Mesenchymal stem cell (in vitro differentiated cells and primary cell): ENCODE measurements around the gene STIMATE.

ENCODE experiments used
- DNase-seq: peaks from one replicate; pipeline ENCODE4 v3.0.0-alpha.2; 2013
- H2AFZ ChIP-seq: one replicate; pipeline ENCODE4 v1.6.1; 2013; ENCODE audit warnings: low read depth, mild to moderate bottlenecking, control low read depth, inconsistent platforms, low read length, moderate library complexity
- H2AK5ac ChIP-seq: 2 replicates; pipeline ENCODE4 v1.6.1; 2013; ENCODE audit warnings: low read length, moderate library complexity, mild to moderate bottlenecking, inconsistent platforms; ENCODE audit not compliant: severe bottlenecking
- H2BK120ac ChIP-seq: one replicate; pipeline ENCODE4 v1.6.1; 2013; ENCODE audit warnings: low read depth, mild to moderate bottlenecking, inconsistent platforms, low read length, moderate library complexity
- H2BK12ac ChIP-seq, 2 experiments: one replicate each; pipeline ENCODE4 v1.6.1; 2013; ENCODE audit warnings: inconsistent platforms in 2 of 2, low read length in 2 of 2, mild to moderate bottlenecking in 2 of 2, moderate library complexity in 2 of 2, control low read depth in 1 of 2
- H2BK15ac ChIP-seq: one replicate; pipeline ENCODE4 v1.6.1; 2013; ENCODE audit warnings: mild to moderate bottlenecking, low read depth, inconsistent platforms; ENCODE audit not compliant: poor library complexity, severe bottlenecking
- H2BK5ac ChIP-seq: 2 replicates; pipeline ENCODE4 v1.6.1; 2013; ENCODE audit warnings: low read depth, mild to moderate bottlenecking, low read length, control low read depth, inconsistent platforms; ENCODE audit not compliant: poor library complexity, severe bottlenecking
- H3K14ac ChIP-seq, 2 experiments: one replicate each; pipeline ENCODE4 v1.6.1; 2013; ENCODE audit warnings: inconsistent platforms in 2 of 2, low read length in 2 of 2, control low read depth in 1 of 2, mild to moderate bottlenecking in 1 of 2, moderate library complexity in 1 of 2
- H3K18ac ChIP-seq, 2 experiments: one replicate each; pipeline ENCODE4 v1.6.1; 2013; ENCODE audit warnings: inconsistent platforms in 2 of 2, low read length in 2 of 2, control low read depth in 1 of 2, low read depth in 1 of 2, mild to moderate bottlenecking in 1 of 2
- H3K23ac ChIP-seq, 2 experiments: one replicate each; pipeline ENCODE4 v1.6.1; 2013; ENCODE audit warnings: inconsistent platforms in 2 of 2, low read length in 2 of 2, mild to moderate bottlenecking in 2 of 2, moderate library complexity in 2 of 2, control low read depth in 1 of 2
- H3K27ac ChIP-seq: 2 replicates; pipeline ENCODE4 v1.5.1; 2013; ENCODE audit warnings: mild to moderate bottlenecking, moderate library complexity, low read length, control low read depth, inconsistent platforms; ENCODE audit not compliant: poor library complexity, severe bottlenecking
- H3K27me3 ChIP-seq, 2 experiments: 2 replicates each; pipeline versions ENCODE4 v1.6.1 to v1.7.0; 2013; ENCODE audit warnings: low read length in 2 of 2, mild to moderate bottlenecking in 2 of 2, moderate library complexity in 2 of 2, control low read depth in 1 of 2, inconsistent platforms in 1 of 2; ENCODE audit not compliant: control insufficient read depth in 1 of 2, insufficient read depth in 1 of 2
- H3K36me3 ChIP-seq, 2 experiments: 2 replicates each; pipeline versions ENCODE4 v1.6.1 to v1.7.0; 2013; ENCODE audit warnings: low read length in 2 of 2, control low read depth in 1 of 2, inconsistent platforms in 1 of 2, low read depth in 1 of 2, mild to moderate bottlenecking in 1 of 2; ENCODE audit not compliant: insufficient read depth in 2 of 2, control insufficient read depth in 1 of 2
- H3K4ac ChIP-seq, 2 experiments: one replicate each; pipeline ENCODE4 v1.6.1; 2013; ENCODE audit warnings: inconsistent platforms in 2 of 2, low read length in 2 of 2, mild to moderate bottlenecking in 2 of 2, moderate library complexity in 2 of 2, control low read depth in 1 of 2, low read depth in 1 of 2
- H3K4me1 ChIP-seq: 2 replicates; pipeline ENCODE4 v1.6.1; 2013; ENCODE audit warnings: low read depth, low read length, control low read depth; ENCODE audit not compliant: control insufficient read depth, insufficient read depth
- H3K4me2 ChIP-seq: 2 replicates; pipeline ENCODE4 v1.6.1; 2013; ENCODE audit warnings: low read length, mild to moderate bottlenecking, inconsistent platforms; ENCODE audit not compliant: poor library complexity, severe bottlenecking
- H3K4me3 ChIP-seq, 2 experiments: 2 replicates each; pipeline versions ENCODE4 v1.5.1 to v1.7.0; 2013; ENCODE audit warnings: low read length in 2 of 2, mild to moderate bottlenecking in 2 of 2, control low read depth in 1 of 2, low read depth in 1 of 2; ENCODE audit not compliant: insufficient read depth in 1 of 2
- H3K79me1 ChIP-seq: replicated peaks from 2 replicates; pipeline ENCODE4 v1.6.1; 2013; ENCODE audit warnings: mild to moderate bottlenecking, control low read depth, low read length, inconsistent platforms; ENCODE audit not compliant: poor library complexity, severe bottlenecking
- H3K9ac ChIP-seq: 2 replicates; pipeline ENCODE4 v1.7.0; 2013; ENCODE audit warnings: mild to moderate bottlenecking, low read length, moderate library complexity
- H3K9me3 ChIP-seq: 2 replicates; pipeline ENCODE4 v1.7.0; 2013; ENCODE audit warnings: mild to moderate bottlenecking, low read length; ENCODE audit not compliant: control insufficient read depth
- H4K8ac ChIP-seq: one replicate; pipeline ENCODE4 v1.6.1; 2013; ENCODE audit warnings: inconsistent platforms, mild to moderate bottlenecking, low read length, moderate library complexity
- H4K91ac ChIP-seq: one replicate; pipeline ENCODE4 v1.6.1; 2013; ENCODE audit warnings: mild to moderate bottlenecking, low read length, inconsistent platforms
- WGBS: methylation state at CpG from one replicate; pipeline ENCODE4 v1.1.7; 2013; ENCODE audit warnings: mixed read lengths; 5-methylcytosine and 5-hydroxymethylcytosine counted together

Gene STIMATE

GRCh38 chr3:52809662-52810377, 87.5 kb downstream of the STIMATE start:
- no peak overlapping the region for H3K9ac ChIP-seq
- DNase-seq: no peak
- H3K79me1 ChIP-seq: no peaks in the 10 kb centered on the region
- H3K23ac ChIP-seq: no peak overlapping the region
- no peak overlapping the region for H2BK12ac ChIP-seq
- no peak overlapping the region for H3K18ac ChIP-seq
- H3K4me2 ChIP-seq: no peak overlapping the region
- no peak overlapping the region for H3K4ac ChIP-seq
- H3K9me3 ChIP-seq: no peaks in the 10 kb centered on the region
- no peaks in the 10 kb centered on the region for H3K36me3 ChIP-seq
- H2BK5ac ChIP-seq: no peak overlapping the region
- no peak overlapping the region for H2BK120ac ChIP-seq
- peaks cover 10 to 46% of the 10 kb centered on the region in 2 experiments for H3K27me3 ChIP-seq
- H4K8ac ChIP-seq: no peak overlapping the region
- H2AK5ac ChIP-seq: no peak overlapping the region
- no peak overlapping the region for H3K27ac ChIP-seq
- no peak overlapping the region for H3K4me3 ChIP-seq
- H2AFZ ChIP-seq: no peak overlapping the region
- no peak overlapping the region for H2BK15ac ChIP-seq
- no peak overlapping the region for H4K91ac ChIP-seq
- no peak overlapping the region for H3K14ac ChIP-seq
- H3K4me1 ChIP-seq: no peaks in the 10 kb centered on the region
- 71% methylated on average over 7 of the region's 7 CpGs for WGBS

GRCh38 chr3:52809149-52809548, 88.2 kb downstream of the STIMATE start:
- H3K4me1 ChIP-seq: no peaks in the 10 kb centered on the region
- no peak overlapping the region for H3K4me3 ChIP-seq
- no peak overlapping the region for H3K18ac ChIP-seq
- no peak overlapping the region for H3K27ac ChIP-seq
- H3K79me1 ChIP-seq: no peaks in the 10 kb centered on the region
- H3K23ac ChIP-seq: no peak overlapping the region
- no peak overlapping the region for H2BK15ac ChIP-seq
- no peak overlapping the region for H2AK5ac ChIP-seq
- peaks cover 9 to 46% of the 10 kb centered on the region in 2 experiments for H3K27me3 ChIP-seq
- WGBS: 69% methylated on average over 2 of the region's 2 CpGs
- no peak overlapping the region for H3K14ac ChIP-seq
- H3K4me2 ChIP-seq: no peak overlapping the region
- H3K9ac ChIP-seq: no peak overlapping the region
- no peak overlapping the region for H2BK12ac ChIP-seq
- H3K9me3 ChIP-seq: no peaks in the 10 kb centered on the region
- no peak overlapping the region for H2BK120ac ChIP-seq
- H3K36me3 ChIP-seq: no peaks in the 10 kb centered on the region
- DNase-seq: no peak
- no peak overlapping the region for H4K91ac ChIP-seq
- no peak overlapping the region for H2BK5ac ChIP-seq
- no peak overlapping the region for H2AFZ ChIP-seq
- H3K4ac ChIP-seq: no peak overlapping the region
- H4K8ac ChIP-seq: no peak overlapping the region

- Histone ChIP-seq H3K4me2 (no peak overlapping the region), H2BK12ac (no peak overlapping the region), H2BK120ac (no peak overlapping the region), H3K4me1 (peaks cover 7% of the 10 kb centered on the region), H3K27ac (no peak overlapping the region), H3K4me3 (no peak overlapping the region), H3K4ac (no peak overlapping the region), H3K27me3 (peaks cover 5 to 39% of the 10 kb centered on the region in 2 experiments), H3K14ac (no peak overlapping the region), H3K23ac (no peak overlapping the region), H3K9ac (no peak overlapping the region), H3K18ac (no peak overlapping the region), H2BK5ac (no peak overlapping the region), H3K79me1 (no peaks in the 10 kb centered on the region), H4K91ac (no peak overlapping the region), H4K8ac (no peak overlapping the region), H3K36me3 (no peaks in the 10 kb centered on the region), H3K9me3 (no peaks in the 10 kb centered on the region), H2BK15ac (no peak overlapping the region), H2AK5ac (no peak overlapping the region), H2AFZ (no peak overlapping the region)
- no peak for DNase-seq
- 87% methylated on average over 18 of the region's 19 CpGs for WGBS
Observed at GRCh38 chr3:52805270-52806039, 91.9 kb downstream of the STIMATE start.

- no peak overlapping the region for H2BK5ac ChIP-seq
- no peak overlapping the region for H2BK120ac ChIP-seq
- H3K4me3 ChIP-seq: no peak overlapping the region
- H4K8ac ChIP-seq: no peak overlapping the region
- H2AK5ac ChIP-seq: no peak overlapping the region
- H3K9me3 ChIP-seq: no peaks in the 10 kb centered on the region
- H4K91ac ChIP-seq: no peak overlapping the region
- no peaks in the 10 kb centered on the region for H3K36me3 ChIP-seq
- no peak overlapping the region for H2AFZ ChIP-seq
- no peak overlapping the region for H3K14ac ChIP-seq
- no peak overlapping the region for H3K18ac ChIP-seq
- WGBS: 70% methylated on average over 5 of the region's 5 CpGs
- no peak overlapping the region for H3K23ac ChIP-seq
- H3K4ac ChIP-seq: no peak overlapping the region
- no peak for DNase-seq
- no peaks in the 10 kb centered on the region for H3K79me1 ChIP-seq
- peaks cover 7% of the 10 kb centered on the region for H3K4me1 ChIP-seq
- no peak overlapping the region for H3K4me2 ChIP-seq
- H2BK15ac ChIP-seq: no peak overlapping the region
- no peak overlapping the region for H3K9ac ChIP-seq
- H3K27me3 ChIP-seq: peaks cover 0 to 15% of the 10 kb centered on the region in 2 experiments
- H3K27ac ChIP-seq: no peak overlapping the region
- H2BK12ac ChIP-seq: no peak overlapping the region
Observed at GRCh38 chr3:52801839-52802238, 95.5 kb downstream of the STIMATE start.
